Right atrium auricular region (tissue), 2 donors: ENCODE measurements around the gene WWOX. TPM values are rescaled to one million over a fixed set of nuclear protein-coding genes. Genes with fewer than 3 reads are reported as not detected.

Source experiments
- DNase-seq: peaks from one replicate; pipeline ENCODE4 v3.0.0-alpha.2; 2019; ENCODE audit warnings: low spot score
- H3K27ac ChIP-seq, 2 donors: fragments of 200-600 bp; sonication (generic); 1 replicate in 1 of 2; 2 replicates in 1 of 2; pipeline ENCODE4 v1.5.1; 2016 to 2019
- H3K27me3 ChIP-seq, 2 donors: fragments of 200-600 bp; sonication (generic); one replicate each; pipeline versions ENCODE4 v1.5.1 to v1.6.0; 2017 to 2019
- H3K36me3 ChIP-seq: fragments of 200-600 bp; sonication (generic); one replicate; pipeline ENCODE4 v1.5.1; 2016
- H3K4me1 ChIP-seq, 2 donors: fragments of 200-600 bp; sonication (generic); one replicate each; pipeline versions ENCODE4 v1.5.1 to v1.6.0; 2017 to 2019
- H3K4me3 ChIP-seq, 2 donors: fragments of 200-600 bp; sonication (generic); 1 replicate in 1 of 2; 2 replicates in 1 of 2; pipeline ENCODE4 v1.5.1; 2017 to 2019; ENCODE audit warnings: mild to moderate bottlenecking in 1 of 2, moderate library complexity in 1 of 2
- H3K9me3 ChIP-seq, 2 donors: fragments of 200-600 bp; sonication (generic); one replicate each; pipeline ENCODE4 v1.5.1; 2019
- CTCF ChIP-seq, 2 donors: fragments of 200-600 bp; sonication (generic); IDR thresholded peaks; one replicate each; pipeline ENCODE4 v1.5.1; 2019; ENCODE audit warnings: antibody characterized with exemption in 2 of 2
- total RNA-seq, 2 donors: library from RNA; depleted of rRNA; stranded (reverse); fragments of >200 nt; gene quantifications; one replicate each; pipeline ENCODE4 v1.1.0, GENCODE V29; 2016

The WWOX gene
- total RNA-seq, 2 donors from 2014 or later: 14.8 to 20.8 TPM

- H3K27me3 ChIP-seq: no peaks in the 10 kb centered on the region
- no peaks in the 10 kb centered on the region for H3K36me3 ChIP-seq
- DNase-seq: no peak
- no peak for TF ChIP-seq CTCF (IDR thresholded peaks at IDR 0.05)
- H3K27ac ChIP-seq: no peak overlapping the region
- H3K4me3 ChIP-seq: no peak overlapping the region
- H3K4me1 ChIP-seq: peaks cover 0 to 32% of the 10 kb centered on the region in 2 donors
- H3K9me3 ChIP-seq: no peaks in the 10 kb centered on the region
Observed at GRCh38 chr16:78813661-78814311, 714.3 kb downstream of the WWOX start.

DNA sequence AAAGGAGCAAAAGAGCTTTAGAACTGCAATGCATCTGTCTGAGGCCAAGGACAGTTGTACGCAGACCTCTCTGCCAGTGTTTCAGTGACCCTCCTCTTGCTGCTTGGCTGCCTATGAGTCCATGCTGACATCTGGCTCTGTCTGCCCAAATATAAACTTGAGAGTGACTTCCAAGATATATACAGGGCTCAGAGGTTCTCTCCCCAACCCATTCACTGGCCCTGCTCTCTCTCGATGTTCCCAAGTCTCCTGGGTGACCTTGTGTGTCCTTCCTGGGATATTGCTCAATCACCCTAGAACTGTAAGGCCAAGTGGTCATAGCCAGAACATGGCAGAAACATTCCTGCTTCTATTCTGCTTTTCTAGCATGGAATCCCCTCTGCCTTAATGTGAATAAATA, 716.3 kb downstream of the WWOX start:
- Histone ChIP-seq H3K36me3 (no peaks in the 10 kb centered on the region), H3K4me1 (peaks cover 0 to 32% of the 10 kb centered on the region in 2 donors), H3K9me3 (no peaks in the 10 kb centered on the region), H3K27me3 (no peaks in the 10 kb centered on the region), H3K27ac (peak overlapping the region in 1 of 2 donors; percentile 54), H3K4me3 (no peak overlapping the region)
- no peak for DNase-seq
- TF ChIP-seq CTCF (IDR thresholded peaks at IDR 0.05): no peak

- TF ChIP-seq CTCF (IDR thresholded peaks at IDR 0.05): no peak
- H3K4me1 ChIP-seq: peaks cover 0 to 32% of the 10 kb centered on the region in 2 donors
- peak overlapping the region in 1 of 2 donors; percentile 54 for H3K27ac ChIP-seq
- DNase-seq: no peak
- H3K27me3 ChIP-seq: no peaks in the 10 kb centered on the region
- no peaks in the 10 kb centered on the region for H3K36me3 ChIP-seq
- no peaks in the 10 kb centered on the region for H3K9me3 ChIP-seq
- no peak overlapping the region for H3K4me3 ChIP-seq
Observed at GRCh38 chr16:78816499-78817195, 717.2 kb downstream of the WWOX start.

GRCh38 chr16:78817200-78817739, 717.8 kb downstream of the WWOX start:
- H3K27ac ChIP-seq: peak overlapping the region in 1 of 2 donors; percentile 37
- DNase-seq: no peak
- no peaks in the 10 kb centered on the region for H3K27me3 ChIP-seq
- H3K4me3 ChIP-seq: no peak overlapping the region
- no peaks in the 10 kb centered on the region for H3K36me3 ChIP-seq
- TF ChIP-seq CTCF (IDR thresholded peaks at IDR 0.05): no peak
- peaks cover 0 to 32% of the 10 kb centered on the region in 2 donors for H3K4me1 ChIP-seq
- H3K9me3 ChIP-seq: no peaks in the 10 kb centered on the region

DNA sequence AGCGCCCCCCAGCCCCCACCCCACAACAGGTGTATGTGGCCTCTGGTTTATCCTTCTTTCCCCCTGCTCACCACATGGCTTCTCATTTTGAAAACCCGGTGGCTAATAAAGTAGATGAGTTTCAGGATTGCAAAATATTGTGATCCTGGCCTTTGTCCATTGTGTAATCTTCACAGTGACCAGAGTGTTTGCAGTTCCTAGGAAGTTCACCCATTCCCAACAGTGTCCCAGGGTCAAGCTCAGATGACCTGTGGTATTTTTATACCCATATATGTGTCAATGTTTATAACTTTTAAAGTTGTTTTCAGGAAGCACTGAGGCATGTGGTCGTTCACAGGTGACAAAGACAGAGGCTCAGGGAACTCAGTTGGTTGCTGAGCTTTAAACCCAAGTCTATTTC, 721.9 kb downstream of the WWOX start:
- no peak for TF ChIP-seq CTCF (IDR thresholded peaks at IDR 0.05)
- Histone ChIP-seq H3K4me1 (peaks cover 0 to 19% of the 10 kb centered on the region in 2 donors), H3K4me3 (no peak overlapping the region), H3K27me3 (no peaks in the 10 kb centered on the region), H3K27ac (no peak overlapping the region), H3K9me3 (no peaks in the 10 kb centered on the region), H3K36me3 (no peaks in the 10 kb centered on the region)
- DNase-seq: no peak
